Metanephros (tissue), 1 donor: ENCODE measurements around the gene NLRP11. TPM values are rescaled to one million over a fixed set of nuclear protein-coding genes. Genes with fewer than 3 reads are reported as not detected.

Experiments used
- total RNA-seq: library from RNA; depleted of rRNA; stranded (reverse); fragments of >200 nt; gene quantifications from one replicate; pipeline ENCODE4 v1.2.3, GENCODE V29; 2014

The NLRP11 gene
- 0.18 TPM for total RNA-seq

GRCh38 chr19:55831846-55832245 lies at the start of gene NLRP11:
Gene NLRP11, minus strand, starts transcription at chr19:55831999. Its CDS starts 13,825 bp downstream, at chr19:55818174.

GRCh38 chr19:55836340-55836739 lies 4.5 kb upstream of the NLRP11 start, which contains the start of gene NLRP4:
Gene NLRP4, plus strand, starts transcription at chr19:55836540. Its CDS starts 15,541 bp downstream, at chr19:55852081.

GRCh38 chr19:55768818-55769217 lies 63.0 kb downstream of the NLRP11 start, which contains the start of gene RFPL4AL1:
Gene RFPL4AL1, plus strand, starts transcription at chr19:55769118. Its CDS starts 2,687 bp downstream, at chr19:55771805.

GRCh38 chr19:55758797-55759196 lies 73.0 kb downstream of the NLRP11 start, which contains the start of gene RFPL4A:
Gene RFPL4A, plus strand, starts transcription at chr19:55759097. Its CDS starts 2,704 bp downstream, at chr19:55761801.

GRCh38 chr19:55738302-55738701 lies 93.5 kb downstream of the NLRP11 start, which contains the start of gene NLRP9:
Gene NLRP9, minus strand, starts transcription at chr19:55738402. Its CDS starts 28 bp downstream, at chr19:55738374.

Other genes starting within 250 kb of the NLRP11 start
- gene FIZ1, start 232.5 kb downstream of the NLRP11 start, total RNA-seq = 9.2 TPM
- 13.3 TPM for gene ZNF524, start 231.7 kb downstream of the NLRP11 start, total RNA-seq
- gene ZNF865, start 226.4 kb downstream of the NLRP11 start, total RNA-seq = 10.3 TPM
- 14.7 TPM for gene ZNF784, start 207.4 kb downstream of the NLRP11 start, total RNA-seq
- gene ZNF580, start 191.0 kb downstream of the NLRP11 start, total RNA-seq = 18.8 TPM
- gene ZNF581, start 188.3 kb downstream of the NLRP11 start, total RNA-seq = 26.9 TPM
- gene CCDC106, start 183.8 kb downstream of the NLRP11 start, total RNA-seq = 12.3 TPM
- gene U2AF2, start 177.0 kb downstream of the NLRP11 start, total RNA-seq = 150 TPM
- gene EPN1, start 156.8 kb downstream of the NLRP11 start, total RNA-seq = 110 TPM
- not detected for gene NLRP9, start 93.6 kb downstream of the NLRP11 start, total RNA-seq
- gene RFPL4A, start 72.9 kb downstream of the NLRP11 start, total RNA-seq = not detected
- gene RFPL4AL1, start 62.9 kb downstream of the NLRP11 start, total RNA-seq = 0.41 TPM
- gene NLRP4, start 4.5 kb upstream of the NLRP11 start, total RNA-seq = not detected
- not detected for gene NLRP13, start 100.3 kb upstream of the NLRP11 start, total RNA-seq
- gene NLRP8, start 115.8 kb upstream of the NLRP11 start, total RNA-seq = not detected
- not detected for gene NLRP5, start 154.8 kb upstream of the NLRP11 start, total RNA-seq